Heart left ventricle (tissue), 13 donors: Measurements from ENCODE around the gene VEZF1.

ENCODE experiments used
- CTCF ChIP-seq, 12 donors: fragments of 200-600 bp; sonication (generic) in 4 of 12; IDR thresholded peaks; one replicate each; pipeline versions ENCODE4 v1.5.0 to v1.8.0; 2018 to 2022; ENCODE audit warnings: antibody characterized with exemption in 12 of 12, mild to moderate bottlenecking in 5 of 12
- POLR2A ChIP-seq, 2 donors: fragments of 450-650 bp; IDR thresholded peaks; one replicate each; pipeline ENCODE4 v1.6.1; 2017; ENCODE audit warnings: antibody characterized with exemption in 2 of 2, mild to moderate bottlenecking in 2 of 2, moderate library complexity in 2 of 2
- donor health status: ischemic (EF 13 %, LVEDD 7.1; RV severe dilation, severe dysfunction).
- donor health status: DM: no; HTN: yes; CAD: no.
- donor health status: DM: no; HTN: no; CAD: no.
- donor health status: ischemic (EF 25% LVEDD 6.9; RV normal size, moderate dysfunction).
- donor health status: ischemic (EF 25% LVEDD 5.7; RV mildly dilated, moderate dysfunction).
- donor health status: ischemic (EF 35%, LVEDD 5.7; RV mildly dilated, moderate dysfunction).
- donor health status: nonischemic (EF 11% LVEDD 7.7; RV severe dilation, severe dysfunction).
- donor health status: DM: yes; HTN: yes; CAD: no.
- donor health status: PGD.
- donor health status: ischemic (EF 29% LVEDD 5.4; RV normal size, mild dysfunction).
- donor health status: nonischemic (EF 23%, LVEDD 6.1; RV moderate dilation, normal function).

GRCh38 chr17:57927048-57927723 lies 60.9 kb downstream of the VEZF1 start:
- no peak for TF ChIP-seq CTCF (IDR thresholded peaks at IDR 0.05)
- TF ChIP-seq POLR2A (IDR thresholded peaks at IDR 0.05): no peak
